HG02938 (cell line): ENCODE results near the gene HECA.
A peak's percentile ranks its signal among the peaks of the same experiment; 100 is the strongest.
"Not testable (repeated sequence)": the region's sequence is repeated elsewhere in the genome, so short reads cannot be mapped to it uniquely, and the experiment has no call there.

Experiments used
- ATAC-seq: cut with Tn5 transposase; IDR thresholded peaks from one replicate; pipeline ENCODE4 v1.9.1; 2021; ENCODE audit warnings: mild to moderate bottlenecking, moderate library complexity; ENCODE audit not compliant: unreplicated experiment

The HECA gene

GRCh38 chr6:139134817-139135577, at the start of gene HECA:
Gene HECA (plus strand): TSS chr6:139135080. CDS start chr6:139135397, 317 bp downstream.
- peak; percentile 73 for ATAC-seq

DNA sequence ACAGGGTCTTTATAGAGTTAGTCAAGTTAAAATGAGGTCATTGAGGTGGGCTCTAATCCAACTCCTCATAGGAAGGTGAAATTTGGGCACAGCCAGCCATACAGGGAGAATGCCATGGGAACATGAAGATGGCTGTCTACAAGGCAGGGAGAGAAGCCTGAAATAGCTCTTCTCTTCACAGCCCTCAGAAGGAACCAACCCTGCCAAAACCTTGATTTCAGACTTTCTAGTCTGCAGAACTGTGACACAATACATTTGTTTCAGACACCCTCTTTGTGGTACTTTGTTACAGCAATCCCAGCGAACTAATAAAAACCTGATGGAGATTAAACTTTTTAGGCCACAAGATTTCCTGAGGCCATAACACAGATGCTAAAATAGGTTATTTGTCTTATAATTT, 43.1 kb upstream of the HECA start:
- ATAC-seq: no peak

- ATAC-seq: peak; percentile 89
These were observed 34.9 kb upstream of the HECA start for GRCh38 chr6:139099984-139100383.

DNA sequence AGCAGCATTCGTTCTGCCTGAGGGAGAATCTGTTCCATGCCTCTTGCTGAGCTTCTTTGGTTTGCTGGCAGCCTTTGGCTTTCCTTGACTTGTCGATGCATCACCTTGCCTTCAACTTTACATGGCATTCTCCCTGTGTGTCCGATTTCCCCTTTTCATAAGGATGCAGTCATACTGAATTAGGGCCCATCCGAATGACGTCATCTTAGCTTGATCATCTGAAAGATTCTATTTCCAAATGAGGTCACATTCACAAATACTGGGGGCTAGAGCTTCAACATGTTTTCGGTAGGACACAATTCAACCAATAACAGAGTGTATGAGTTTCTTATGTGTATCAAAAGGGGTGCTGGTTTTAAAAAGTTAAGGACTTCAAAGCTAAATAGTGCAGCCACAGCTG, 27.8 kb upstream of the HECA start:
- no peak for ATAC-seq

- no peak for ATAC-seq
These were observed 26.5 kb upstream of the HECA start for GRCh38 chr6:139108378-139108777.

DNA sequence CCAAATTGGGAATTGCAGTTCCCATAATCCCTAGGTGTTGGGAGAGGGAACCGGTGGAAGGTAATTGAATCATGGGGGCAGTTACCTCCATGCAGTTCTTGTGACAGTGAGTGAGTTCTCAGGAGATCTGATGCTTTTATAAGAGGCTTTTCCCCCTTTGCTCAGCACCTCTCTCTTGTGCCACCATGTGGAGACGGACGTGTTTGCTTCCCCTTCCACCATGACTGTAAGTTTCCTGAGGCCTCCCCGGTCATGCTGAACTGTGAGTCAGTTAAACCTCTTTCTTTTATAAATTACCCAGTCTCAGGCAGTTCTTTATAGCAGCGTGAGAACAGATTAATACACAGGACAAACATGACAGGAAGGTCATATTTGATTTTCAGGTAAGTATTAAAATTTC, 25.3 kb upstream of the HECA start:
- ATAC-seq: no peak

- no peak for ATAC-seq
These were observed 22.7 kb upstream of the HECA start for GRCh38 chr6:139112146-139112545.

DNA sequence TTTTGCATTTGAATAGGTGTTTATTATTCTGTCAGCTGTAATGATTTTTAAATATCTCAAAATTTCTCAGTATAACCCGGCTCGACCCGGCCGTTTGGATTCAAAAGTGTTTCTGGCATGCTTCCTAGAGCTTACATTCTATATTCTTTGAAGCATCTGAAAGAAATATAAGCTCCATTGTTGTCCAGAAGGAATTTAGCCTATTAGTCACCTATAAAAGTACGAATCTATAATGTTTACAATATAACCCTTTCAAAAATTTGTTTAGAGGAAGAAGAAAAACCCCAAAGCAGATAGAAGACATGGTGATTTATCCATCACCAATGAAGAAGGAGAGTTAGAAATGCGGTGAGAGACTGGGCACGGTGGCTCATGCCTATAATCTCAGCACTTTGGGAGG, 22.3 kb upstream of the HECA start:
- no peak for ATAC-seq

- ATAC-seq: no peak
These were observed 20.1 kb upstream of the HECA start for GRCh38 chr6:139114746-139115145.

GRCh38 chr6:139115989-139116758, 18.7 kb upstream of the HECA start:
- no peak for ATAC-seq

- ATAC-seq: no peak
These were observed 17.1 kb upstream of the HECA start for GRCh38 chr6:139117734-139118133.

- ATAC-seq: no peak
These were observed 15.3 kb upstream of the HECA start for GRCh38 chr6:139119552-139119951.

- not testable (repeated sequence) for ATAC-seq
These were observed 12.1 kb upstream of the HECA start for GRCh38 chr6:139122823-139123222.

GRCh38 chr6:139124887-139125672, 9.8 kb upstream of the HECA start:
- peak; percentile 100 for ATAC-seq

DNA sequence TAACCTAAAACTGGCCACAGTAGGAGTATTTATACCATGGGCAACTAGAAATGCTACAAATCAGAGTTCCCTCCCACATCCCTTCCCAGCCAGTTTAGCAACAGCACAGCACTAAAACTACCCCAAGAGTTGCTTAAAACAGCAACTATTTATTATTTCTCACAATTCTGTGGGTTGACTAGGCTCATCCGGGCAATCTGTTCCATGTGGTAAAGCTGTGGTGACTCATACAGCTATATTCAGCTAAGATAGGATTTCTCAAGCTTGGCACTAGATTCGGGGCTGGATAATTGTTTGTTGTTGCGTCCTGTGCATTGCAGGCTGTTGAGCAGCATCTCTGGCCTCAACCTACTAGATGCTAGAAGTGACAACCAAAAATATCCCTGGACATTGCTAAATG, 8.6 kb upstream of the HECA start:
- no peak for ATAC-seq

DNA sequence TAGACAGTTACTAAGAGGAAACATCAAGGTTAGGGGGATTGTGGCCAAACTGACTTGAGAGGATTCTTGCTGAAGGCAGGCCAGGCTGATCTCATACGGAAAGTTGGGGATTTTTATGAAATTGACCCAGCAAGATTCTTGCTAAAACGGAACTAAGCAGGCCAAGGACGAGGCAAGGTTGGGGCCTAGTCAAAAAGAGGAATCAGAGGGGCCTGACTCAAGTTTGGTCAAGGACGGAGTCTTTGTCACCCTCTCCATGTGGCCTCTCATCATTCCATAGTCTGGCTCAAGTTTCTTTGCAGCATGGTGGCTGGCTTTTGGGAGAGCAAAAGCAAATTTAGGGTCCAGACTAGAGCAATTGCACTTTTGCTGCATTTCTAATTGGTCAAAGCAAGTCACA, 7.9 kb upstream of the HECA start:
- ATAC-seq: no peak

GRCh38 chr6:139129284-139129683, 5.6 kb upstream of the HECA start:
- ATAC-seq: no peak

DNA sequence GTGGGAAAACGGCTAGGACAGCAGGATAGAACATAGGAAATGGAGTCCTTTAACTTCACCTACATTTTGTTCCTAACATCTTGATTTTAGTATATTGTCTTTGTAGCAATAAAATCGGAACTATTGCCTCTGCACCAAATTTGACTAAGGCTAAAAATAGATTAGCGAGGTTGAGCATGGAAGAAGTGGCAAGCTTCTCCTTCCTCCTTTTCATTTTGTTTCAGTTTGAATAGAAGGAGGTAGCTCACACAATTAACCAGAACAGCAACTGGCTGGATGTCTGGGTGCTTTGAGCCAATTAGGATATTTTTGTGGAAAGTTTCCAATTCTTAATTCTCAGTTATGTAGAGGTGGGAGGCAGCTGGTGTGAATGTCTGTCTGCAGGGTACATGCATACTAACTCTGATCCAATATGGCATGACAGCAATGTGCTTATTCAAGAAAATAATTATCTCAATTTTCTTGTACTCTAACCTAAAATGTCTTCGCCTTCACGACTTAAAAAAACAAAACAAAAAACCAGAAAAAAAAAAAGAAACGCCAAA, 3.1 kb upstream of the HECA start:
- no peak for ATAC-seq

- no peak for ATAC-seq
These were observed 1.4 kb upstream of the HECA start for GRCh38 chr6:139133262-139134063.

GRCh38 chr6:139134064-139134395, 850 bp upstream of the HECA start:
- no peak for ATAC-seq
